OCI-LY1 (cell line): ENCODE results near the gene MAS1.

Experiments used
- H2AFZ ChIP-seq: fragments of 200-600 bp; sonication (generic), shearing (Covaris generic); 2 replicates; pipeline ENCODE4 v1.6.0; 2014; ENCODE audit warnings: antibody characterized with exemption, mild to moderate bottlenecking, low read length
- H3F3A ChIP-seq: fragments of 200-600 bp; sonication (generic), shearing (Covaris generic); 2 replicates; pipeline ENCODE4 v1.6.0; 2014; ENCODE audit warnings: mild to moderate bottlenecking, antibody characterized with exemption, low read length, moderate library complexity; ENCODE audit not compliant: insufficient read depth
- H3K27ac ChIP-seq: fragments of 200-600 bp; sonication (generic); 2 replicates; pipeline ENCODE4 v1.5.1; 2014; ENCODE audit warnings: low read length, mixed run types, mild to moderate bottlenecking, low read depth; ENCODE audit not compliant: poor library complexity, severe bottlenecking
- H3K27me3 ChIP-seq: fragments of 200-600 bp; sonication (generic); 2 replicates; pipeline ENCODE4 v1.6.0; 2014; ENCODE audit warnings: antibody characterized with exemption, mild to moderate bottlenecking, low read length, moderate library complexity; ENCODE audit not compliant: insufficient read depth
- H3K36me3 ChIP-seq: fragments of 200-600 bp; sonication (generic); 2 replicates; pipeline ENCODE4 v1.6.1; 2014; ENCODE audit warnings: mild to moderate bottlenecking, antibody characterized with exemption, low read length, moderate library complexity, mixed read lengths; ENCODE audit not compliant: insufficient read depth
- H3K4me1 ChIP-seq: fragments of 200-600 bp; sonication (generic); 2 replicates; pipeline ENCODE4 v1.5.1; 2014; ENCODE audit warnings: mild to moderate bottlenecking, low read length, moderate library complexity; ENCODE audit not compliant: insufficient read depth, severe bottlenecking
- H3K4me2 ChIP-seq: fragments of 200-600 bp; sonication (generic), shearing (Covaris generic); 2 replicates; pipeline ENCODE4 v1.6.1; 2014; ENCODE audit warnings: low read length
- H3K4me3 ChIP-seq: fragments of 200-600 bp; sonication (generic); 2 replicates; pipeline ENCODE4 v1.5.1; 2014; ENCODE audit warnings: low read length, low read depth, mild to moderate bottlenecking, mixed read lengths; ENCODE audit not compliant: poor library complexity, severe bottlenecking
- H3K79me2 ChIP-seq: fragments of 200-600 bp; shearing (Covaris generic); 2 replicates; pipeline ENCODE4 v1.6.1; 2016; ENCODE audit warnings: mixed run types, low read length, mixed read lengths; ENCODE audit not compliant: insufficient read depth
- H3K9ac ChIP-seq: fragments of 200-600 bp; sonication (generic), shearing (Covaris generic); 2 replicates; pipeline ENCODE4 v1.6.1; 2014; ENCODE audit warnings: mild to moderate bottlenecking, low read length, mixed read lengths
- H3K9me2 ChIP-seq: fragments of 200-600 bp; sonication (generic), shearing (Covaris generic); 2 replicates; pipeline ENCODE4 v1.6.1; 2014; ENCODE audit warnings: low read depth, mild to moderate bottlenecking, low read length, mixed read lengths
- H3K9me3 ChIP-seq: fragments of 200-600 bp; shearing (Covaris generic); 2 replicates; pipeline ENCODE4 v1.6.1; 2014; ENCODE audit warnings: low read length, mixed read lengths
- H4K20me1 ChIP-seq: fragments of 200-600 bp; sonication (generic), shearing (Covaris generic); 2 replicates; pipeline ENCODE4 v1.6.0; 2016; ENCODE audit warnings: mild to moderate bottlenecking, low read length; ENCODE audit not compliant: insufficient read depth
- EZH2 ChIP-seq: fragments of 200-600 bp; sonication (generic), shearing (Covaris generic); IDR thresholded peaks from 2 replicates; pipeline ENCODE4 v1.8.0; 2017; ENCODE audit warnings: borderline replicate concordance, mixed run types, mild to moderate bottlenecking, antibody characterized with exemption, low read length, moderate library complexity, mixed read lengths
- TF ChIP-seq, protein P1 (sequence below): fragments of 200-600 bp; sonication (generic), shearing (Covaris generic); IDR thresholded peaks from 2 replicates; pipeline ENCODE4 v1.5.1; 2017; ENCODE audit warnings: mild to moderate bottlenecking, antibody characterized with exemption, low read length, moderate library complexity, mixed read lengths

MAS1 gene

DNA sequence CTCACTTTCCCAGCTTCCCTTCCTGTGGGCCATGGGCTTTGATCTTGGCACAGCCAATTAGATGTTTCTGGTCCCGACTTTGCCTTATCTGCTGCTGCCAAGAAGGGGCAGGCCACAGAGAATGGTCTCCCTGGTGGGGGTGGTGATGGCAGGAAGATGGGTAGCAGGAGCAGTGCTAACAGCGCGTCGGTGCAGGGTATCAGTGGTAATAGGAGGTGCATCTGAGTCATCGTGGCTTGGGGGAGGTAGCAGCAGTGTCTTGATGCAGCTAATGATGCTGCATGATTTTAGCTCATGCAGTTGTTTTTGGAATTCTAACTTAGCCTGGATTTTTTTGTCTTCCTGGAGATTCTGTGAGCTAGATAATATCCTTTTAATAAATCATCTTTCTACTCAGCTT, 18.9 kb upstream of the MAS1 start:
- no peaks in the 10 kb centered on the region for H3K36me3 ChIP-seq
- H3K4me1 ChIP-seq = no peaks in the 10 kb centered on the region
- no peaks in the 10 kb centered on the region for H3K9me3 ChIP-seq
- no peak overlapping the region for H3K9ac ChIP-seq
- no peaks in the 10 kb centered on the region for H4K20me1 ChIP-seq
- no peak overlapping the region for H3K4me3 ChIP-seq
- H3K79me2 ChIP-seq = no peaks in the 10 kb centered on the region
- TF ChIP-seq EZH2 = no peak
- TF ChIP-seq, protein P1, sequence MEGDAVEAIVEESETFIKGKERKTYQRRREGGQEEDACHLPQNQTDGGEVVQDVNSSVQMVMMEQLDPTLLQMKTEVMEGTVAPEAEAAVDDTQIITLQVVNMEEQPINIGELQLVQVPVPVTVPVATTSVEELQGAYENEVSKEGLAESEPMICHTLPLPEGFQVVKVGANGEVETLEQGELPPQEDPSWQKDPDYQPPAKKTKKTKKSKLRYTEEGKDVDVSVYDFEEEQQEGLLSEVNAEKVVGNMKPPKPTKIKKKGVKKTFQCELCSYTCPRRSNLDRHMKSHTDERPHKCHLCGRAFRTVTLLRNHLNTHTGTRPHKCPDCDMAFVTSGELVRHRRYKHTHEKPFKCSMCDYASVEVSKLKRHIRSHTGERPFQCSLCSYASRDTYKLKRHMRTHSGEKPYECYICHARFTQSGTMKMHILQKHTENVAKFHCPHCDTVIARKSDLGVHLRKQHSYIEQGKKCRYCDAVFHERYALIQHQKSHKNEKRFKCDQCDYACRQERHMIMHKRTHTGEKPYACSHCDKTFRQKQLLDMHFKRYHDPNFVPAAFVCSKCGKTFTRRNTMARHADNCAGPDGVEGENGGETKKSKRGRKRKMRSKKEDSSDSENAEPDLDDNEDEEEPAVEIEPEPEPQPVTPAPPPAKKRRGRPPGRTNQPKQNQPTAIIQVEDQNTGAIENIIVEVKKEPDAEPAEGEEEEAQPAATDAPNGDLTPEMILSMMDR = no peak
- H3K27me3 ChIP-seq = no peaks in the 10 kb centered on the region
- no peak overlapping the region for H2AFZ ChIP-seq
- no peak overlapping the region for H3K4me2 ChIP-seq
- no peaks in the 10 kb centered on the region for H3K9me2 ChIP-seq
- no peaks in the 10 kb centered on the region for H3F3A ChIP-seq
- H3K27ac ChIP-seq = no peak overlapping the region

DNA sequence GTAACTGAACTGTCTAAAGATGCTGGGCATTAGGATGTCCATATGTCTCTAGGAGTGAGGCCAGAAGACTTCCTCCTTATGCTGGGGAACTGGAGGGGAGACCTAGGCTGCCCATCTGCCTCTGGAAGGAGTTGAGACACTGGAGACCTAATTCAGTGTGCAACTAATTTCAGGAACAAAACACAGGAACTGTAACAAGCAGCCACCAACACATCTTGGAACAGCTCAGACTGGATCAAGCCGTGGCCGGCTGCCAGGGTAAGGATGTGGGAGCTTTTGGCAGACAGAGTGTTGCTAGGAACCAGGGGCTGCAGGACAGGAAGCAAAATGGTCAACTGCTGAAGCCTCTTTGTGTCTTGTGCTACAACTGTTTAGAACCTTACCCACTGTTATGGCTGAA, 16.4 kb upstream of the MAS1 start:
- no peak overlapping the region for H3K27ac ChIP-seq
- no peak overlapping the region for H2AFZ ChIP-seq
- H3F3A ChIP-seq = no peaks in the 10 kb centered on the region
- H3K4me3 ChIP-seq = no peak overlapping the region
- no peaks in the 10 kb centered on the region for H3K9me3 ChIP-seq
- no peaks in the 10 kb centered on the region for H4K20me1 ChIP-seq
- no peaks in the 10 kb centered on the region for H3K27me3 ChIP-seq
- TF ChIP-seq EZH2 = no peak
- TF ChIP-seq, protein P1 = no peak
- H3K9ac ChIP-seq = no peak overlapping the region
- no peaks in the 10 kb centered on the region for H3K36me3 ChIP-seq
- H3K79me2 ChIP-seq = no peaks in the 10 kb centered on the region
- H3K4me2 ChIP-seq = no peak overlapping the region
- no peaks in the 10 kb centered on the region for H3K9me2 ChIP-seq
- no peaks in the 10 kb centered on the region for H3K4me1 ChIP-seq

DNA sequence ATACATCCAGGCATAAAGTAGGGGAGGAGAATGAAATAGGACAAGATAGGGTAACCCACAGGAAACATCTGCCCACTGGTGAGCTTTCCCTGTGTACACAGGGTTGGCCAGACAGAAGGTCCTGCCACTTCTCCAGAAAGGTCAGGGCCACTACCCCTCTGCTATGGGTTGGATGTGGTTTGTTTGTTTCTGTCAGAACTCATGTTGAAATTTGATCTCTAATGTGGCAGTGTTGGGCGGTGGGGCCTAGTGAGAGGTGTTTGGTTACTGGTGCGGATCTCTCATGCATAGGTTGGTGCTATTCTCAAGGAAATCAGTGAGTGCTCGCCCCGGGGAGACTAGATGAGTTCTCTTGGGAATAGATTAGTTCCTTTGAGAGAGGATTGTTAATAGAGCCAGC, 15.6 kb upstream of the MAS1 start:
- no peaks in the 10 kb centered on the region for H3K9me3 ChIP-seq
- TF ChIP-seq, protein P1 = no peak
- TF ChIP-seq EZH2 = no peak
- H3K27me3 ChIP-seq = no peaks in the 10 kb centered on the region
- H4K20me1 ChIP-seq = no peaks in the 10 kb centered on the region
- no peak overlapping the region for H2AFZ ChIP-seq
- H3K79me2 ChIP-seq = no peaks in the 10 kb centered on the region
- H3K4me2 ChIP-seq = no peak overlapping the region
- no peak overlapping the region for H3K4me3 ChIP-seq
- no peaks in the 10 kb centered on the region for H3K36me3 ChIP-seq
- H3K4me1 ChIP-seq = no peaks in the 10 kb centered on the region
- H3K9ac ChIP-seq = no peak overlapping the region
- H3K27ac ChIP-seq = no peak overlapping the region
- no peaks in the 10 kb centered on the region for H3F3A ChIP-seq
- H3K9me2 ChIP-seq = no peaks in the 10 kb centered on the region
